Upper lobe of left lung (tissue), 6 donors: ENCODE results near the gene CSGALNACT2. TPM values are rescaled to one million over a fixed set of nuclear protein-coding genes. Genes with fewer than 3 reads are reported as not detected.

Experiments used
- ATAC-seq, 2 donors: fragments of 200-7000 bp; cut with Tn5 transposase; one replicate each; pipeline ENCODE4 v1.9.1; 2022; ENCODE audit warnings: mild to moderate bottlenecking in 2 of 2, moderate library complexity in 2 of 2; ENCODE audit not compliant: low FRiP score in 2 of 2
- DNase-seq, 2 donors: peaks; one replicate each; pipeline ENCODE4 v3.0.0-alpha.2; 2019 to 2020
- H3K27ac ChIP-seq, 4 donors: fragments of 200-600 bp; sonication (generic); one replicate each; pipeline ENCODE4 v1.5.1; 2016 to 2019
- H3K27me3 ChIP-seq, 4 donors: fragments of 200-600 bp; sonication (generic); one replicate each; pipeline ENCODE4 v1.5.1; 2017 to 2019
- H3K36me3 ChIP-seq, 4 donors: fragments of 200-600 bp; sonication (generic); one replicate each; pipeline ENCODE4 v1.5.1; 2016 to 2019
- H3K4me1 ChIP-seq, 4 donors: fragments of 200-600 bp; sonication (generic); one replicate each; pipeline ENCODE4 v1.5.1; 2018 to 2019
- H3K4me3 ChIP-seq, 4 donors: fragments of 200-600 bp; sonication (generic); one replicate each; pipeline ENCODE4 v1.5.1; 2017 to 2019; ENCODE audit warnings: mild to moderate bottlenecking in 2 of 4, moderate library complexity in 1 of 4
- H3K9me3 ChIP-seq, 4 donors: fragments of 200-600 bp; sonication (generic); one replicate each; pipeline ENCODE4 v1.5.1; 2018 to 2019
- EP300 ChIP-seq, 4 donors: sonication (generic); formaldehyde crosslinking; IDR thresholded peaks; one replicate each; pipeline ENCODE4 v1.5.1; 2017; ENCODE audit warnings: antibody characterized with exemption in 4 of 4, control low read depth in 2 of 4
- POLR2A ChIP-seq, 4 donors: fragments of 450-650 bp; IDR thresholded peaks; one replicate each; pipeline ENCODE4 v1.5.1; 2016 to 2017; ENCODE audit warnings: antibody characterized with exemption in 4 of 4, mild to moderate bottlenecking in 2 of 4
- POLR2AphosphoS5 ChIP-seq, 2 donors: sonication (generic); formaldehyde crosslinking; IDR thresholded peaks; one replicate each; pipeline ENCODE4 v1.5.1; 2017; ENCODE audit warnings: antibody characterized with exemption in 2 of 2
- WGBS, 2 donors: methylation state at CpG; one replicate each; pipeline ENCODE4 v1.1.5; 2017 to 2018; 5-methylcytosine and 5-hydroxymethylcytosine counted together
- total RNA-seq, 6 donors: library from RNA; depleted of rRNA in 4 of 6; stranded (reverse); fragments of >200 nt in 4 of 6; gene quantifications; one replicate each; pipeline versions ENCODE4 v1.1.0 to v1.2.1, GENCODE V29; 2016 to 2021
- TF ChIP-seq, protein P1 (sequence below), 6 experiments: fragments of 450-650 bp in 4 of 6; fragments of 200-600 bp in 2 of 6; sonication (generic) in 2 of 6; IDR thresholded peaks; one replicate each; pipeline ENCODE4 v1.5.1; 2016 to 2019; ENCODE audit warnings: antibody characterized with exemption in 6 of 6
- donor health status: DM: no; HTN: no; CAD: no; lungs with moderate emphysema.
- donor health status: DM: no; HTN: yes; CAD: no; lungs with severe emphysema.

CSGALNACT2 gene
- total RNA-seq, 6 donors from 2014 or later: 30.5 to 47.1 (median 35.1) TPM

DNA sequence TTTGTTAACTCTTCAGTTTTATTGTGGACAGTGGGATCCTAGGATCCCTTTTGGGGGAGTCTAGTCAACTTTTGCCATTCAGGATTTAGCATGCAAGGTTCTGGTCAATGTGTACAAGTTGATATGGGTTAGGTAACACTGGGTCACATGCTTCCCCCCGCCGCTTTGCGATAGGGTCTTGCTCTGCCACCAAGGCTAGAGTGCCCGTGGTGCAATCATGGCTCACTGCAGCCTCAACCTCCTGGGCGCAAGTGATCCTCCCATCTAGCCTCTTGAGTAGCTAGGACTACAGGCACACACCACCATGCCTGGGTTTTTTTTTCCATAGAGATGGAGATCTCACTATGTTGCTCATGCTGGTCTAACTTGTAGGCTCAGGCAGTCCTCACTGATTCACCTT, 3.2 kb upstream of the CSGALNACT2 start:
- no peaks in the 10 kb centered on the region for H3K27me3 ChIP-seq
- no peak overlapping the region for H3K4me3 ChIP-seq
- H3K9me3 ChIP-seq: no peaks in the 10 kb centered on the region
- ATAC-seq: no peak
- no peak for TF ChIP-seq POLR2AphosphoS5 (IDR thresholded peaks at IDR 0.05)
- no peak for TF ChIP-seq POLR2A (IDR thresholded peaks at IDR 0.05)
- no peak for TF ChIP-seq EP300 (IDR thresholded peaks at IDR 0.05)
- TF ChIP-seq, protein P1, sequence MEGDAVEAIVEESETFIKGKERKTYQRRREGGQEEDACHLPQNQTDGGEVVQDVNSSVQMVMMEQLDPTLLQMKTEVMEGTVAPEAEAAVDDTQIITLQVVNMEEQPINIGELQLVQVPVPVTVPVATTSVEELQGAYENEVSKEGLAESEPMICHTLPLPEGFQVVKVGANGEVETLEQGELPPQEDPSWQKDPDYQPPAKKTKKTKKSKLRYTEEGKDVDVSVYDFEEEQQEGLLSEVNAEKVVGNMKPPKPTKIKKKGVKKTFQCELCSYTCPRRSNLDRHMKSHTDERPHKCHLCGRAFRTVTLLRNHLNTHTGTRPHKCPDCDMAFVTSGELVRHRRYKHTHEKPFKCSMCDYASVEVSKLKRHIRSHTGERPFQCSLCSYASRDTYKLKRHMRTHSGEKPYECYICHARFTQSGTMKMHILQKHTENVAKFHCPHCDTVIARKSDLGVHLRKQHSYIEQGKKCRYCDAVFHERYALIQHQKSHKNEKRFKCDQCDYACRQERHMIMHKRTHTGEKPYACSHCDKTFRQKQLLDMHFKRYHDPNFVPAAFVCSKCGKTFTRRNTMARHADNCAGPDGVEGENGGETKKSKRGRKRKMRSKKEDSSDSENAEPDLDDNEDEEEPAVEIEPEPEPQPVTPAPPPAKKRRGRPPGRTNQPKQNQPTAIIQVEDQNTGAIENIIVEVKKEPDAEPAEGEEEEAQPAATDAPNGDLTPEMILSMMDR (IDR thresholded peaks at IDR 0.05): no peak
- no peaks in the 10 kb centered on the region for H3K36me3 ChIP-seq
- 79% methylated on average over 5 of the region's 5 CpGs for WGBS, 2 donors
- H3K27ac ChIP-seq: no peak overlapping the region
- peaks cover 7 to 23% (median 12%) of the 10 kb centered on the region in 4 donors for H3K4me1 ChIP-seq
- no peak for DNase-seq

GRCh38 chr10:43135656-43136055, 2.6 kb upstream of the CSGALNACT2 start:
- Histone ChIP-seq H3K27me3 (no peaks in the 10 kb centered on the region), H3K36me3 (no peaks in the 10 kb centered on the region), H3K27ac (no peak overlapping the region), H3K4me1 (peaks cover 9 to 29% (median 15%) of the 10 kb centered on the region in 4 donors), H3K9me3 (no peaks in the 10 kb centered on the region), H3K4me3 (no peak overlapping the region)
- DNase-seq: no peak
- TF ChIP-seq, protein P1 (IDR thresholded peaks at IDR 0.05): no peak
- no peak for TF ChIP-seq POLR2A (IDR thresholded peaks at IDR 0.05)
- TF ChIP-seq EP300 (IDR thresholded peaks at IDR 0.05): no peak
- no peak for TF ChIP-seq POLR2AphosphoS5 (IDR thresholded peaks at IDR 0.05)
- ATAC-seq: no peak
- 92 to 93% methylated on average over 2 of the region's 2 CpGs for WGBS, 2 donors

- Histone ChIP-seq H3K4me3 (no peak overlapping the region), H3K9me3 (no peaks in the 10 kb centered on the region), H3K27me3 (no peaks in the 10 kb centered on the region), H3K36me3 (no peaks in the 10 kb centered on the region), H3K27ac (no peak overlapping the region), H3K4me1 (peaks cover 14 to 36% (median 19%) of the 10 kb centered on the region in 4 donors)
- no peak for TF ChIP-seq POLR2A (IDR thresholded peaks at IDR 0.05)
- no peak for TF ChIP-seq EP300 (IDR thresholded peaks at IDR 0.05)
- TF ChIP-seq, protein P1 (IDR thresholded peaks at IDR 0.05): no peak
- no peak for TF ChIP-seq POLR2AphosphoS5 (IDR thresholded peaks at IDR 0.05)
- ATAC-seq (no peak), DNase-seq (no peak)
- 99% methylated on average over 5 of the region's 5 CpGs for WGBS, 2 donors
Measured at GRCh38 chr10:43136432-43136831, 1.8 kb upstream of the CSGALNACT2 start.

DNA sequence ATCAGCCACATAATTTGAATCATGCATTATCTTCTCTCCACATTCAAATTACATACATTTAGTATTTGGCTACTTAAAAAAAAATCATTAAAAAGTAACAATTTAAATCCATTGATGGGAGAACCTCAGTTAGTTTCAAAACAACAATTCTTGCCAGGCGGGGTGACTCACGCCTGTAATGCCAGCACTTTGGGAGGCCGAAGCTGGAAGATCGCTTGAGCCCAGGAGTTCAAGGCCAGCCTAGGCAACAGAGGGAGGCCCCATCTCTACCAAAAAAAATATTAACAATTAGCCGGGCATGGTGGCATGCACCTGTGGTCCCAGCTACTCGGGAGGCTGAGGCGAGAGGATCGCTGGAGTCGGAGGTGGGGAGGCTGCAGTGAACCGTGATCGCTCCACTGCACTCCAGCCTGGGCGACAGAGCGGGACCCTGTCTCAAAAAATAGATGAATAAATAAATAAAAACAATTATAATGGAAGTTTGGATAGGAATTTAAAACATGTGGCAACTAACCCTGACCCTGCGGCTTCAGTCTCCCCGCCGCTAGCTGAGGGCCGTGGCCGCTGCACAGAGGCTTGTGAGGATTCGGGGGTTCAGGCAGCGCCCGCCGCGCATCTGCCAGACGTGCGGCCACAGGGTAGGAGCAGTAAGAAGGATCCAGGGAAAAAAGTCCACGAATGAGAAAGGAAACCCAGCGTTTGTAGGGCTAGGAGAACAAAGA, 1.1 kb upstream of the CSGALNACT2 start:
- Histone ChIP-seq H3K9me3 (no peaks in the 10 kb centered on the region), H3K27ac (peak overlapping the region; percentile 92 to 97 (median 95)), H3K27me3 (no peaks in the 10 kb centered on the region), H3K4me3 (peak overlapping the region; percentile 77 to 96 (median 86)), H3K36me3 (no peaks in the 10 kb centered on the region), H3K4me1 (peaks cover 14 to 41% (median 24%) of the 10 kb centered on the region in 4 donors)
- DNase-seq (no peak), ATAC-seq (peak in 1 of 2 donors; percentile 13)
- 47 to 55% methylated on average over 27 of the region's 27 CpGs for WGBS, 2 donors
- TF ChIP-seq EP300 (IDR thresholded peaks at IDR 0.05) (no peak), POLR2AphosphoS5 (IDR thresholded peaks at IDR 0.05) (no peak), POLR2A (IDR thresholded peaks at IDR 0.05) (no peak)
- TF ChIP-seq, protein P1 (IDR thresholded peaks at IDR 0.05): no peak

GRCh38 chr10:43137717-43138020, 576 bp upstream of the CSGALNACT2 start:
- peak in 1 of 2 donors; percentile 83 for ATAC-seq
- WGBS, 2 donors: 1% methylated on average over 8 to 26 of the region's 30 CpGs
- Histone ChIP-seq H3K36me3 (no peaks in the 10 kb centered on the region), H3K27me3 (no peaks in the 10 kb centered on the region), H3K27ac (peak overlapping the region; percentile 92 to 97 (median 95)), H3K4me3 (peak overlapping the region; percentile 77 to 96 (median 86)), H3K9me3 (no peaks in the 10 kb centered on the region), H3K4me1 (peaks cover 16 to 46% (median 29%) of the 10 kb centered on the region in 4 donors)
- TF ChIP-seq EP300 (IDR thresholded peaks at IDR 0.05) (no peak), POLR2AphosphoS5 (IDR thresholded peaks at IDR 0.05) (no peak), POLR2A (IDR thresholded peaks at IDR 0.05) (no peak)
- TF ChIP-seq, protein P1 (IDR thresholded peaks at IDR 0.05): no peak
- peak; percentile 58 to 93 for DNase-seq
